Mammary microvascular endothelial cell (primary cell): ENCODE data around the gene PCYT1B. TPM values are rescaled to one million over a fixed set of nuclear protein-coding genes. Genes with fewer than 3 reads are reported as not detected.

ENCODE experiments used
- total RNA-seq: library from RNA; depleted of rRNA; stranded (reverse); fragments of >200 nt; gene quantifications from 2 replicates; pipeline ENCODE4 v1.2.3, GENCODE V29; 2015

The PCYT1B gene
- 0.07 TPM in 1 of 2 replicates, not detected in the other for total RNA-seq

DNA sequence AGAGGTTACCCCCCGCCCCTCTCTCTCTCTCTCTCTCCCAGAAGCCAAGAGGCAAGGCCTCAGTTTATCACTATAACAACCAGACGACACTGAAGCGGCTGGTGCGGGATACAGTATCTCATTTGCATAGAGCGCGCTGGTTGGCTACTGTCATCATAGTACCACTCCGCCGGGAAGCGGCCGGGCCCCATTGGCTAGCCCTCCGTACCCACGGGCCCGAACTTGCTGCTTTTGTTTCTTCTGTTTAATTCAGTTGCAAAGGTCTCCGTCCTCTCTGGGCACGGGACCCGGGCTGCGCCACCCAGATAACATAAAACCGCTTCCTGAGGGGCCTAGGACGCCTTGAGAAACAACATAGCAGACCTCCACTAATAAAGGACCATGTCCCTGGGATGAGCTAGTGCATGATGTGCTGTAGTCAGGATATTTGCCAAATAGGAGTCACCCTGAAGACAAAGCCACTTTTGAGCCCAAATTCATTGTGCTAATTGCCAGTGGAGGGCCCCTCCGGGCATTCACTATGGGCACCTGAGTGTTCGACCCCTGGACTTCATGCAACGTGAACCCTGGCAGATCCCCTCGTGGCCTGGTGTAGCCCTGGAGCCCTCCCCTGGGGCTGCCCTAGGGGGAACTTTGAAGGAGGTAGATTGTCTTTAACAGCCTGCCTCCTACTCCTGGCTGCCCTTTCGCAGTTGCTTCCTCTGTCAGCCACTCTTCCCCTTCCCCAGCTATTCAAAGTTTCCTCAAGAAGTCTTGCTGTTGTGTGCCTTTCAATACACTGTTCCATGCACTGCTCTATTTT lies at the start of gene PCYT1B:
TSS of gene PCYT1B (minus strand) at position 91 of the 802 bp plus-strand sequence. CDS start 242 bp downstream, outside the sequence.

DNA sequence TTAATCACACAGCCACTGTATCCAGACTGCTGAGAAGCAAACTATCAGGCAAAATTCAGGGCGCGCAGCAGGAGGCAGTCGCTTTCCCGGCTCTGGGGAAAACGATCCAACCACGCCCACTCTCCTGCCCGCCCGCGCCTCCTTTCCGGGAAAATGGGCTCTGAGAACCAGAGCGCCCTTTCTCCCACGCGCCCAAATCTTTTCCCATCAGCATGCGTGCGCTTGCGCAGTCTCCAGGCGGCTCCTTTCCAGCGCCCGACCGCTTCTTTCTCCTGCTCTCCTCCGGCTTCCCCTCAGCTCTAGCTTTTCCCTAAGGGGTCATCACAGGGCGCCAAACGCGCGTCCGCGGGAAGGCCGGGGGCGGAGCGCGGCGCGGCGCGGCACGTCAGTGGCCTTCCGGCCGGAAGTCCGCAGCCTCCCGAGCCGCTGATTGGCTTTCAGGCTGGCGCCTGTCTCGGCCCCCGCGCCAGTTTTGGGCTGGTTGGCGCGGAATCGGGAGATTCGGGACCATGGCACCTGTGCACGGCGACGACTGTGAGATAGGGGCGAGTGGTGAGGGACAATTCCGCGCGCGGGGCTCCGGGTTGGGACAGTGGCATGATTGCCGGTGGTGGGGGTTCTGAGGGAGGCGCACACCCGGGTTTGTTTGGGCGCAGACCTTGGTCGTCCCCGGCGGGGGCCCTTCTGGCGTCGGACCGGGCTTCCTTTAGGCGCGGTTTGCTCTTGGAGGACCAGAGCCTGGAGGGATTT lies 46.5 kb upstream of the PCYT1B start, which contains the start of gene POLA1:
TSS of gene POLA1 (plus strand) at position 466 of the 750 bp plus-strand sequence. CDS start at position 510, 44 bp downstream.

Other genes starting within 250 kb of the PCYT1B start
- gene PDK3, start 182.1 kb downstream of the PCYT1B start, total RNA-seq = 7.0 TPM in 2 replicates
- 12.1 and 23.0 TPM in 2 replicates for gene POLA1, start 46.6 kb upstream of the PCYT1B start, total RNA-seq